Esophagus squamous epithelium (tissue), 5 donors: ENCODE measurements around the gene NCF2. TPM values are rescaled to one million over a fixed set of nuclear protein-coding genes. Genes with fewer than 3 reads are reported as not detected.

Source experiments
- DNase-seq: peaks from one replicate; lab custom pipeline; 2025; lab: John Stamatoyannopoulos, UW
- H3K27ac ChIP-seq, 4 donors: fragments of 200-600 bp; sonication (generic); one replicate each; pipeline ENCODE4 v1.5.1; 2016 to 2019; ENCODE audit warnings: mild to moderate bottlenecking in 1 of 4
- H3K27me3 ChIP-seq, 4 donors: fragments of 200-600 bp; sonication (generic); 1 replicate in 3 of 4; 2 replicates in 1 of 4; pipeline versions ENCODE4 v1.5.1 to v1.6.0; 2017 to 2021; ENCODE audit warnings: antibody characterized with exemption in 1 of 4
- H3K36me3 ChIP-seq, 3 donors: fragments of 200-600 bp; sonication (generic); one replicate each; pipeline ENCODE4 v1.5.1; 2016 to 2019
- H3K4me1 ChIP-seq, 3 donors: fragments of 200-600 bp; sonication (generic); one replicate each; pipeline ENCODE4 v1.5.1; 2017 to 2019
- H3K4me3 ChIP-seq, 4 donors: fragments of 200-600 bp; sonication (generic); 1 replicate in 3 of 4; 2 replicates in 1 of 4; pipeline ENCODE4 v1.5.1; 2016 to 2019; ENCODE audit warnings: mild to moderate bottlenecking in 2 of 4, moderate library complexity in 1 of 4
- H3K9me3 ChIP-seq, 3 donors: fragments of 200-600 bp; sonication (generic); one replicate each; pipeline ENCODE4 v1.5.1; 2016 to 2019
- CTCF ChIP-seq, 6 experiments: fragments of 450-650 bp in 4 of 6; fragments of 200-600 bp in 2 of 6; sonication (generic) in 2 of 6; IDR thresholded peaks; one replicate each; pipeline ENCODE4 v1.5.1; 2016 to 2019; ENCODE audit warnings: antibody characterized with exemption in 6 of 6, mild to moderate bottlenecking in 4 of 6, moderate library complexity in 4 of 6
- POLR2A ChIP-seq, 4 donors: fragments of 450-650 bp; IDR thresholded peaks; one replicate each; pipeline ENCODE4 v1.6.1; 2017; ENCODE audit warnings: antibody characterized with exemption in 4 of 4, mild to moderate bottlenecking in 4 of 4, moderate library complexity in 3 of 4
- WGBS, 2 donors: methylation state at CpG; one replicate each; pipeline ENCODE4 v1.1.5; 2018; 5-methylcytosine and 5-hydroxymethylcytosine counted together
- intact Hi-C: fragments of 100-400 bp; cut with DNase I; formaldehyde crosslinking; loops from one replicate; pipeline ENCODE4 v1.15.0; 2022
- total RNA-seq, 4 donors: library from RNA; depleted of rRNA; stranded (reverse); fragments of >200 nt; gene quantifications; one replicate each; pipeline ENCODE4 v1.1.0, GENCODE V29; 2016
- donor health status: DM: yes; HTN: yes; CAD: no.

NCF2 gene
- total RNA-seq, 4 donors from 2014 or later, result 8.1 to 23.1 (median 14.3) TPM

- H3K9me3 ChIP-seq, result no peaks in the 10 kb centered on the region
- H3K4me1 ChIP-seq, result no peaks in the 10 kb centered on the region
- peaks cover 0 to 39% (median 0%) of the 10 kb centered on the region in 3 donors for H3K36me3 ChIP-seq
- no peak for DNase-seq
- intact Hi-C loops, result no loop called here
- H3K4me3 ChIP-seq, result no peak overlapping the region
- TF ChIP-seq CTCF (IDR thresholded peaks at IDR 0.05) (no peak), POLR2A (IDR thresholded peaks at IDR 0.05) (no peak)
- no peak overlapping the region for H3K27ac ChIP-seq
- H3K27me3 ChIP-seq, result no peaks in the 10 kb centered on the region
These were observed 31.2 kb downstream of the NCF2 start for GRCh38 chr1:183559061-183559460.

GRCh38 chr1:183554577-183554976, 35.7 kb downstream of the NCF2 start:
- Histone ChIP-seq H3K36me3 (peaks cover 4 to 84% (median 9%) of the 10 kb centered on the region in 3 donors), H3K4me3 (no peak overlapping the region), H3K27ac (no peak overlapping the region), H3K27me3 (no peaks in the 10 kb centered on the region), H3K4me1 (no peaks in the 10 kb centered on the region), H3K9me3 (no peaks in the 10 kb centered on the region)
- no peak for DNase-seq
- intact Hi-C loops, result no loop called here
- TF ChIP-seq POLR2A (IDR thresholded peaks at IDR 0.05) (no peak), CTCF (IDR thresholded peaks at IDR 0.05) (no peak)
- 80% methylated on average over 3 of the region's 3 CpGs for WGBS, 2 donors

- WGBS, 2 donors, result 93% methylated on average over 3 of the region's 3 CpGs
- no peak overlapping the region for H3K4me3 ChIP-seq
- intact Hi-C loops, result no loop called here
These were observed 36.5 kb downstream of the NCF2 start for GRCh38 chr1:183553764-183554163.

GRCh38 chr1:183553331-183553730, 36.9 kb downstream of the NCF2 start:
- Histone ChIP-seq H3K27ac (no peak overlapping the region), H3K9me3 (no peaks in the 10 kb centered on the region), H3K27me3 (no peaks in the 10 kb centered on the region), H3K4me1 (no peaks in the 10 kb centered on the region), H3K4me3 (no peak overlapping the region), H3K36me3 (peaks cover 4 to 87% (median 14%) of the 10 kb centered on the region in 3 donors)
- WGBS, 2 donors, result 75 to 88% methylated on average over 4 to 5 of the region's 5 CpGs
- no peak for DNase-seq
- intact Hi-C loops, result no loop called here
- TF ChIP-seq CTCF (IDR thresholded peaks at IDR 0.05) (no peak), POLR2A (IDR thresholded peaks at IDR 0.05) (no peak)

More at GRCh38 chr1:183553764-183554163, 36.5 kb downstream of the NCF2 start:
- H3K27me3 ChIP-seq, result no peaks in the 10 kb centered on the region
- no peak for TF ChIP-seq CTCF (IDR thresholded peaks at IDR 0.05)
- no peak for TF ChIP-seq POLR2A (IDR thresholded peaks at IDR 0.05)
- H3K27ac ChIP-seq, result no peak overlapping the region
- no peaks in the 10 kb centered on the region for H3K9me3 ChIP-seq
- no peak for DNase-seq
- H3K4me1 ChIP-seq, result no peaks in the 10 kb centered on the region
- peaks cover 4 to 86% (median 10%) of the 10 kb centered on the region in 3 donors for H3K36me3 ChIP-seq

- no peaks in the 10 kb centered on the region for H3K4me1 ChIP-seq
- TF ChIP-seq POLR2A (IDR thresholded peaks at IDR 0.05) (no peak), CTCF (IDR thresholded peaks at IDR 0.05) (no peak)
- no peak overlapping the region for H3K4me3 ChIP-seq
- intact Hi-C loops, result no loop called here
- no peaks in the 10 kb centered on the region for H3K27me3 ChIP-seq
- no peak overlapping the region for H3K27ac ChIP-seq
- WGBS, 2 donors, result 84 to 90% methylated on average over 6 of the region's 6 CpGs
- no peak for DNase-seq
- H3K36me3 ChIP-seq, result peaks cover 4 to 88% (median 14%) of the 10 kb centered on the region in 3 donors
- H3K9me3 ChIP-seq, result no peaks in the 10 kb centered on the region
These were observed 37.4 kb downstream of the NCF2 start for GRCh38 chr1:183552891-183553290.
